Lower lobe of right lung (tissue), 2 donors: ENCODE data around the gene HEXIM2. TPM values are rescaled to one million over a fixed set of nuclear protein-coding genes. Genes with fewer than 3 reads are reported as not detected.
A peak's percentile ranks its signal among the peaks of the same experiment; 100 is the strongest.

Experiments
- ATAC-seq, 2 donors: fragments of 200-7000 bp; cut with Tn5 transposase; one replicate each; pipeline ENCODE4 v1.9.1; 2020 to 2022; ENCODE audit warnings: mild to moderate bottlenecking in 2 of 2, moderate library complexity in 2 of 2
- DNase-seq: peaks from one replicate; pipeline ENCODE4 v3.0.0-alpha.2; 2020
- H3K27ac ChIP-seq: fragments of 200-600 bp; one replicate; pipeline ENCODE4 v1.8.0; 2022
- H3K27me3 ChIP-seq: fragments of 200-600 bp; one replicate; pipeline ENCODE4 v1.8.0; 2022; ENCODE audit warnings: low read depth
- H3K36me3 ChIP-seq: fragments of 200-600 bp; one replicate; pipeline ENCODE4 v1.8.0; 2022; ENCODE audit warnings: mild to moderate bottlenecking
- H3K4me1 ChIP-seq: fragments of 200-600 bp; one replicate; pipeline ENCODE4 v1.8.0; 2022
- H3K4me3 ChIP-seq: fragments of 200-600 bp; one replicate; pipeline ENCODE4 v1.8.0; 2022; ENCODE audit warnings: mild to moderate bottlenecking
- H3K9me3 ChIP-seq: fragments of 200-600 bp; one replicate; pipeline ENCODE4 v1.8.0; 2022
- CTCF ChIP-seq: fragments of 200-600 bp; IDR thresholded peaks from one replicate; pipeline ENCODE4 v1.8.0; 2022; ENCODE audit warnings: antibody characterized with exemption, mild to moderate bottlenecking
- intact Hi-C: fragments of 100-400 bp; cut with DNase I; formaldehyde crosslinking; loops from one replicate; pipeline ENCODE4 v1.11.0; 2022
- total RNA-seq: library from RNA; stranded (reverse); fragmentation: NEBNext Ultra II Directional; extraction: Animal tissue kit (Norgen Biotek cat#: 25700); gene quantifications from one replicate; pipeline ENCODE4 v1.2.1, GENCODE V29; 2021
- donor health status: DM: no; HTN: yes; CAD: no; lungs with severe emphysema.

HEXIM2 gene
- total RNA-seq, 1 donor from 2014 or later: 6.4 TPM

GRCh38 chr17:45150911-45151809, 10.5 kb upstream of the HEXIM2 start:
- TF ChIP-seq CTCF: no peak
- H3K27ac ChIP-seq: peak overlapping the region; percentile 14
- H3K4me3 ChIP-seq: peak overlapping the region; percentile 71
- no peaks in the 10 kb centered on the region for H3K9me3 ChIP-seq
- intact Hi-C loops: no loop called here
- peaks cover 52% of the 10 kb centered on the region for H3K4me1 ChIP-seq
- H3K36me3 ChIP-seq: no peaks in the 10 kb centered on the region
- ATAC-seq (no peak), DNase-seq (no peak)
- H3K27me3 ChIP-seq: no peaks in the 10 kb centered on the region

GRCh38 chr17:45155029-45155428, 6.6 kb upstream of the HEXIM2 start:
- Histone ChIP-seq H3K9me3 (no peaks in the 10 kb centered on the region), H3K4me3 (no peak overlapping the region), H3K36me3 (no peaks in the 10 kb centered on the region), H3K27ac (peak overlapping the region; percentile 43), H3K4me1 (peaks cover 80% of the 10 kb centered on the region), H3K27me3 (no peaks in the 10 kb centered on the region)
- ATAC-seq: no peak
- DNase-seq: no peak
- intact Hi-C loops: no loop called here
- no peak for TF ChIP-seq CTCF

- peaks cover 79% of the 10 kb centered on the region for H3K4me1 ChIP-seq
Observed at GRCh38 chr17:45155483-45155882, 6.2 kb upstream of the HEXIM2 start.

GRCh38 chr17:45156242-45156641, 5.4 kb upstream of the HEXIM2 start:
- peak overlapping the region; percentile 43 for H3K27ac ChIP-seq
- H3K9me3 ChIP-seq: no peaks in the 10 kb centered on the region
- DNase-seq: no peak
- no peaks in the 10 kb centered on the region for H3K27me3 ChIP-seq
- intact Hi-C loops: no loop called here
- no peak overlapping the region for H3K4me3 ChIP-seq
- H3K36me3 ChIP-seq: no peaks in the 10 kb centered on the region
- ATAC-seq: peak; percentile 59 to 71
- H3K4me1 ChIP-seq: peaks cover 71% of the 10 kb centered on the region
- TF ChIP-seq CTCF: no peak

More at GRCh38 chr17:45155483-45155882, 6.2 kb upstream of the HEXIM2 start:
- DNase-seq (no peak), ATAC-seq (peak; percentile 1 to 18)
- Histone ChIP-seq H3K36me3 (no peaks in the 10 kb centered on the region), H3K9me3 (no peaks in the 10 kb centered on the region), H3K4me3 (no peak overlapping the region), H3K27ac (peak overlapping the region; percentile 43), H3K27me3 (no peaks in the 10 kb centered on the region)
- no peak for TF ChIP-seq CTCF
- intact Hi-C loops: no loop called here

DNA sequence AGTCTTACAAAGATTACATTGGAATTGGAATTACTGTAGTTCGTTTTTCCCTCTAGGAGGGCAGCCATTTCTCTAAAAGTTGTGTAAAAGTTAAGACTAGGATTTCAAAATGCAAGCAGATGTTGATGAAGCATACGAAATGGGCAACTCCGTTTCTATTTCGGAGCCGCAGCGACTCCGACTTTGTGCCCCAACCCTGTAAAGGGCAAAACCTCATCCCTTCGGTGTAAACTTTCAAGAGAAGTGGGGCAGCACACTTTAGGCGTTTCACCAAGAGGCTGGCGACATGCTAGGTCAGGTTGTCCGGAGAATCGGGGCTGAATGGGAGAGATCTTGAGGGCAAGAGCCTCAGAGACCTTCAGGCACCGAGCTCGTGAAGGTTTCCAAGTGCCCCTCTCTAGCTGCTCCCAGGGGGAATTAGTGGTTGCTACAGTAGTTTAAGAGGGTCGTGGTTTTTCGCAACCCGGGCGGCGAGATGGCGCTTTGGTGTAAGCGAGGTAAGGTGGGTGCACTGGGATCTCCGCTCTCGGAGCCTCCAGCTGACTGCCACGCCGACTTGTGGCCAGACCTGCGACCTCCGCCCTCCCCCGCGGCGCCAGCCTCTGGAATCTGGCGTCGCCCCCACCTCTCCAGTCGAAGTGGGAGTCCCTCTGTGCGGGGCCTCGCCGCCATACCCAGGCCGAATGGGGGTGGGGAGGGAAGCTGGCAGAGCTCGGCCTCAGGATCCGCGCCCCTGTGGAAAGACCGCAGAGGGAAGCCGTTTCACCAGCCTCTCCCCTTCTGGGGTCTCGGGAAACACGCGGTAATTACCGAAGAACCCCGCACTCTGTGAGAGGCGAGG, 1.0 kb upstream of the HEXIM2 start:
- DNase-seq (peak; percentile 81), ATAC-seq (peak; percentile 75 to 76)
- Histone ChIP-seq H3K4me1 (peaks cover 61% of the 10 kb centered on the region), H3K27ac (peak overlapping the region; percentile 100), H3K9me3 (no peaks in the 10 kb centered on the region), H3K27me3 (no peaks in the 10 kb centered on the region), H3K4me3 (peak overlapping the region; percentile 94), H3K36me3 (no peaks in the 10 kb centered on the region)
- intact Hi-C loops: no loop called here
- no peak for TF ChIP-seq CTCF
